ENCODE data around the gene PDGFD. TPM values are rescaled to one million over a fixed set of nuclear protein-coding genes. Genes with fewer than 3 reads are reported as not detected.

The PDGFD gene
- total RNA-seq, 1 donor from 2014 or later = 5.0 TPM

DNA sequence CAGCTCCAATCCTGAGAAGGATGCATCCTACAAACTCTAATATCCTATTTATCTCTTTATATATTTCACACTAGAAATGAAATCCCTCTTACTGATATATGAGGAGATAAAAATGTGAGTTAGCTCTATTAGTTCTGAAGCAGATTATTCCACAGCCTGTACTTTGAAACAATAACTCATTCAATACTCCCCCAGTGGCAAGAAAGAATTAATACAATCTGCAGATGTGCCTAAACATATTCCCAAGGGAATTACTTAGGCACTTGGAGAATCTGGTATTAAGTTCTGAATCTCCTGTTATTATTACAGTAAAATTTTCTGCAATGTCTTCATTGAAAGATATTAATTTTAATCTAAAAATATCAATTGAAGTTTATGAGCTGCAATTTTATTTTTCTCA, 68.2 kb downstream of the PDGFD start:
- intact Hi-C loops (cut with DNase I) = no loop called here
- no peak for DNase-seq
- TF ChIP-seq, protein P1, sequence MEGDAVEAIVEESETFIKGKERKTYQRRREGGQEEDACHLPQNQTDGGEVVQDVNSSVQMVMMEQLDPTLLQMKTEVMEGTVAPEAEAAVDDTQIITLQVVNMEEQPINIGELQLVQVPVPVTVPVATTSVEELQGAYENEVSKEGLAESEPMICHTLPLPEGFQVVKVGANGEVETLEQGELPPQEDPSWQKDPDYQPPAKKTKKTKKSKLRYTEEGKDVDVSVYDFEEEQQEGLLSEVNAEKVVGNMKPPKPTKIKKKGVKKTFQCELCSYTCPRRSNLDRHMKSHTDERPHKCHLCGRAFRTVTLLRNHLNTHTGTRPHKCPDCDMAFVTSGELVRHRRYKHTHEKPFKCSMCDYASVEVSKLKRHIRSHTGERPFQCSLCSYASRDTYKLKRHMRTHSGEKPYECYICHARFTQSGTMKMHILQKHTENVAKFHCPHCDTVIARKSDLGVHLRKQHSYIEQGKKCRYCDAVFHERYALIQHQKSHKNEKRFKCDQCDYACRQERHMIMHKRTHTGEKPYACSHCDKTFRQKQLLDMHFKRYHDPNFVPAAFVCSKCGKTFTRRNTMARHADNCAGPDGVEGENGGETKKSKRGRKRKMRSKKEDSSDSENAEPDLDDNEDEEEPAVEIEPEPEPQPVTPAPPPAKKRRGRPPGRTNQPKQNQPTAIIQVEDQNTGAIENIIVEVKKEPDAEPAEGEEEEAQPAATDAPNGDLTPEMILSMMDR (IDR thresholded peaks at IDR 0.05) = no peak
- Histone ChIP-seq H3K9me3 (no peaks in the 10 kb centered on the region), H3K36me3 (no peaks in the 10 kb centered on the region), H3K4me3 (no peak overlapping the region), H3K27ac (no peak overlapping the region), H3K4me1 (no peaks in the 10 kb centered on the region), H3K27me3 (no peaks in the 10 kb centered on the region)
- ATAC-seq = no peak

DNA sequence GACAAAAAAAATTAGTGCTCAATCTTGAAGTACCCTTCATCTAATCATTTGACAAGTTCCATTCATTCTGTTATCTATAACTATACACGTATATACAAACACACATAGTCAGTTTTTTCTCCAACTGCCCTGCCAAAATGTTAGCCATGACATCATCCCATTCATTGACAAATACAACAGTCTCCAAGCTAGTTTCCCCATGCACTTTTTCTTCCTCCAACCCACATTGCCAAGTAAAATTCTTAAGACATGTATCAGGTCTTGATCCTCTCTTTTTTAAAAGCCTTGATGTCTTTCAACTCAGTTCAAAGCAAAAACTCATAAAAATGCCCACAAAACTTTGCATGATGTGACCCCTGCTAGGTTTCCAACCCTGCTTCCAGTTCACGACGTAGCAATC, 69.4 kb downstream of the PDGFD start:
- DNase-seq (no peak), ATAC-seq (no peak)
- TF ChIP-seq, protein P1 (IDR thresholded peaks at IDR 0.05) = no peak
- intact Hi-C loops (cut with DNase I) = no loop called here
- Histone ChIP-seq H3K36me3 (no peaks in the 10 kb centered on the region), H3K9me3 (no peaks in the 10 kb centered on the region), H3K4me1 (no peaks in the 10 kb centered on the region), H3K4me3 (no peak overlapping the region), H3K27ac (no peak overlapping the region), H3K27me3 (no peaks in the 10 kb centered on the region)

DNA sequence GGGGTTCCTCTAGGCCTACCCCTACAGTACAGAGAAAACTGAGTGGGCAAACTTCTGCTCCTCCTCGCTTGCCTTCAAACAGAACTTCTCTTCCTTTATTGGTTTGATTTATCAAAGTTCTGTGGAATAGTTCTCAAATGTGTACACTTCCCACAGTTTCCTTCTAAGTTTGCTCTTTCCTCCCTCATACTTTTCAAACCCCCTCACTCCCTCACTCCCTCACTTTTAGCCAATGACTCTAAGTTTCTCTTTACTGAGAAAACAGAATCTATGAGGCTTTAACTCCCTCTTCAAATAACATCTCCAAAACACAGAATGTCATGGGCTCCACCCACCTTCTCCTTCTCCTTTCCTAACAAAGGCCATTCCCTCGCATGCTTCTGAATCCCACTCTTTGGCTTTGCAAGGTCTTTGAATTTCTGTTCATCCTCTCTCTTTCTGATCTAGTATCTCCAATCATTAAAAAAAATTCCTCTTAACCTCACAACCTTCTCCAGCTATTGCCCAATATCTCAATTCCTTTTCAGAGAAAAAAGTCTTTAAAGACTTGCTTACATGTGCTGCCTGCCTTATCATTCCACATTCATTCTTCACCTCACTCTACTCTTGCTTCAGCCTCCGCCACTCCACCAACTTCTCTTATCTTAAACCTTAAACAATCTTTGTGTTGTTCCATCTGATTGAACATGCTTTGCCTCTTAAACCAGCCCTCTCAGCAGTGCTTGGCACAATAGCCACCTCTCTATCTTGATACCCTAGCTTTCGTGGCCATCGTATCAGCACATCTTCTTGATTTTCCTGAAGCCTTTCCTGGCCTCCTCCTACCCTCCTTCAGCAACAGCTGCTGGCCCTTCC, 70.3 kb downstream of the PDGFD start:
- Histone ChIP-seq H3K9me3 (no peaks in the 10 kb centered on the region), H3K36me3 (no peaks in the 10 kb centered on the region), H3K4me1 (no peaks in the 10 kb centered on the region), H3K4me3 (no peak overlapping the region), H3K27ac (no peak overlapping the region), H3K27me3 (no peaks in the 10 kb centered on the region)
- intact Hi-C loops (cut with DNase I) = no loop called here
- no peak for ATAC-seq
- DNase-seq = no peak
- TF ChIP-seq, protein P1 (IDR thresholded peaks at IDR 0.05) = no peak

DNA sequence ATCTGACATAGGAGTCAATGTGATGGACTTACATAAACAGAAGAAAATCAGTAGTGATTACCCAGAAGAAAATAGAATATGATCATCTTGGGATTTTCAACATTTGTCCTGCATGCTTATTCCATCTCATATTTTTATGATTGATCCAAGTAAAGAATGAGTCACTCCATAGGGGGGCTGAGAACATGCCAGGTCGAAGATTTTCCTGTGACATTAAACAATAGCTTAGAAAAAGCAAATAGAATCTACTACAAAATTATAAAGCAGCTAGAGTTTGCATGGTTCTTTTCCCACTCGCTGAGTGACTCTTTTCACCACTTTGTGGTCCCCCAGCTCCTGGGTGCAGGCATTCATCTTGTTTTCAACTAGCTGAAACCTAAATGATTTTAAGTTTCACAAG, 71.2 kb downstream of the PDGFD start:
- no peak overlapping the region for H3K4me3 ChIP-seq
- DNase-seq = no peak
- H3K27me3 ChIP-seq = no peaks in the 10 kb centered on the region
- H3K36me3 ChIP-seq = no peaks in the 10 kb centered on the region
- TF ChIP-seq, protein P1 (IDR thresholded peaks at IDR 0.05) = no peak
- no peaks in the 10 kb centered on the region for H3K4me1 ChIP-seq
- no peak for ATAC-seq
- no peaks in the 10 kb centered on the region for H3K9me3 ChIP-seq
- H3K27ac ChIP-seq = no peak overlapping the region
- intact Hi-C loops (cut with DNase I) = no loop called here

DNA sequence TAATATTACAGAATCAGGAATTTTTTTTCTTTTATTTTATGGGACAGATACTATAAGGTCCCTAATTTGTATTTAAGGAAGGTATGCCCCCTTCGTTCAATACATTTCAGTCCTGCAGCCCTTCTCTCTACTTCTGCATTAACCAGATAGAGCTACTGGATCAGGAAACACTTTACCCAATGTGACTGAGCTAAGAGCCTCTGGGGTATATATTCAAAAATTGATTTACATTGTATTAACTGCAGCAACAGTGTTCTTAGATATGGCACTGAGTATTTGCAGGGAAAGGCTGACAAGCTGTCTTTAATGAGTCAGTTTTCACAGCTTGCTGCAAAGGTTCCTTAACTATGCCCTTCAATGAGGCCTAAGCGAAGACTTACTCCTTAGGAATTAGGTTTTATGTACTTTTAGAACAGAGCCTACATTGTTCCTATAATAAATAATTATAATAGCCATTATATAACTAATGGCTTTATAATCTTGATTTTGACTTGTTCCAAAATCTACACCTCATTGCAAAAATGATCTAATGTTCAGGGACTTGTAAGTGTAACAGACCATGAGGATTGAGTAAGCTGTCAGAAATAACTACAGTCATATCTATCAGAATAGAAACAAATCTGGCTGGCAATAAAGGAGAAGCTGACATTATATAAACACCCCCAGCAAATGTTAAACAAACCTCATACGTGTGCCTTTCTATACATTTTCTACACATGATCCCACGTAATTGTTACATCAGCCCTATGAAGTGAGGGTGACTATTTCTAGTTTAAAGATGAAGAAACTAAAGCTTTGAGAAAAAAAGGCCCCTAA, 72.5 kb downstream of the PDGFD start:
- TF ChIP-seq, protein P1 (IDR thresholded peaks at IDR 0.05) = no peak
- ATAC-seq (no peak), DNase-seq (no peak)
- no peaks in the 10 kb centered on the region for H3K27me3 ChIP-seq
- intact Hi-C loops (cut with DNase I) = no loop called here
- H3K4me1 ChIP-seq = no peaks in the 10 kb centered on the region
- no peak overlapping the region for H3K27ac ChIP-seq
- no peaks in the 10 kb centered on the region for H3K9me3 ChIP-seq
- no peak overlapping the region for H3K4me3 ChIP-seq
- H3K36me3 ChIP-seq = no peaks in the 10 kb centered on the region
